Endothelial cell of umbilical vein (primary cell): ENCODE measurements around the gene ASXL2.

Source experiments
- CTCF ChIP-seq, 2 donors: IDR thresholded peaks; 1 replicate in 1 of 2; 2 replicates in 1 of 2; pipeline ENCODE4 v1.5.1; 2011; ENCODE audit warnings: low read length in 2 of 2, mild to moderate bottlenecking in 2 of 2, moderate library complexity in 2 of 2, control low read depth in 1 of 2, inconsistent platforms in 1 of 2, low read depth in 1 of 2; ENCODE audit not compliant: insufficient read depth in 1 of 2; ENCODE audit errors: extremely low read depth in 1 of 2
- EZH2 ChIP-seq: IDR thresholded peaks from 2 replicates; pipeline ENCODE4 v1.6.1; 2012; ENCODE audit warnings: borderline replicate concordance, low read depth, mild to moderate bottlenecking, moderate library complexity, low read length, inconsistent platforms; ENCODE audit not compliant: severe bottlenecking
- GATA2 ChIP-seq: IDR thresholded peaks from 2 replicates; pipeline ENCODE4 v1.7.0; 2011; ENCODE audit warnings: low read depth, mild to moderate bottlenecking, moderate library complexity, mixed read lengths, low read length; ENCODE audit not compliant: insufficient read length, insufficient read depth
- JUN ChIP-seq: IDR thresholded peaks from 2 replicates; pipeline ENCODE4 v1.6.1; 2011; ENCODE audit warnings: borderline replicate concordance, low read depth; ENCODE audit not compliant: insufficient read length, insufficient read depth
- MAX ChIP-seq: IDR thresholded peaks from 2 replicates; pipeline ENCODE4 v1.6.1; 2011; ENCODE audit not compliant: insufficient read depth, insufficient read length
- MYC ChIP-seq: IDR thresholded peaks from one replicate; pipeline ENCODE4 v1.6.1; 2011; ENCODE audit warnings: mild to moderate bottlenecking, low read depth, low read length
- POLR2A ChIP-seq: IDR thresholded peaks from 2 replicates; pipeline ENCODE4 v1.6.1; 2012; ENCODE audit warnings: low read depth, mild to moderate bottlenecking, control low read depth, low read length
- POLR2AphosphoS5 ChIP-seq: IDR thresholded peaks from 2 replicates; pipeline ENCODE4 v1.6.1; 2012; ENCODE audit warnings: low read depth, mild to moderate bottlenecking, control low read depth, low read length, moderate library complexity; ENCODE audit not compliant: insufficient read depth

- TF ChIP-seq CTCF (IDR thresholded peaks at IDR 0.05; ENCODE audit: extremely low read depth in 1 of 2, insufficient read depth in 1 of 2, low read depth in 1 of 2, low read length in 2 of 2) (no peak), MAX (no peak), EZH2 (no peak), POLR2AphosphoS5 (no peak), POLR2A (no peak), MYC (no peak), JUN (no peak), GATA2 (no peak)
Observed at GRCh38 chr2:25787020-25787419, 91.3 kb downstream of the ASXL2 start.
